Vagina (tissue), 2 donors: ENCODE measurements around the gene CCL7.

Source experiments
- CTCF ChIP-seq, 3 experiments: fragments of 450-650 bp in 2 of 3; fragments of 200-600 bp in 1 of 3; sonication (generic) in 1 of 3; IDR thresholded peaks; one replicate each; pipeline ENCODE4 v1.5.1; 2017 to 2019; ENCODE audit warnings: antibody characterized with exemption in 3 of 3, mild to moderate bottlenecking in 2 of 3, moderate library complexity in 2 of 3
- POLR2A ChIP-seq, 2 donors: fragments of 450-650 bp; IDR thresholded peaks; one replicate each; pipeline ENCODE4 v1.6.1; 2017; ENCODE audit warnings: antibody characterized with exemption in 2 of 2, mild to moderate bottlenecking in 2 of 2, moderate library complexity in 2 of 2

DNA sequence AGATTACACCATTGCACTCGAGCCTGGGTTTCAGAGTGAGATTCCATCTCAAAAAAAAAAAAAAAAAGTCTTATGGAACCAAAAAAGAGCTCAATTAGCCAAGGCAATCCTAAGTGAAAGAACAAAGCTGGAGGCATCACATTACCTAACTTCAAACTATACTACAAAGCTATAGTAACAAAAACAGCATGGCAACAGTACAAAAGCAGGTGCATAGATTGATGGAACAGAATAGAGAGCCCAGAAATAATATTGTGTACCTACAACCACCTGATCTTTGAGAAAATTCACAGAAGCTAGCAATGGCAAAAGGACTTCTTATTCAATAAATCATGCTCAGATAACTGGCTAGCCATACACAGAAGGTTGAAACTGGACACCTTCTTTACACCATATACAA is 39.7 kb upstream of the CCL7 start:
- TF ChIP-seq POLR2A (IDR thresholded peaks at IDR 0.05), result no peak
- TF ChIP-seq CTCF (IDR thresholded peaks at IDR 0.05), result no peak
